HG02610 (cell line): Measurements from ENCODE around the gene TJP3.
"Not testable (repeated sequence)": the region's sequence is repeated elsewhere in the genome, so short reads cannot be mapped to it uniquely, and the experiment has no call there.

ENCODE experiments used
- ATAC-seq: cut with Tn5 transposase; IDR thresholded peaks from one replicate; pipeline ENCODE4 v1.9.1; 2021; ENCODE audit warnings: mild to moderate bottlenecking, moderate library complexity; ENCODE audit not compliant: unreplicated experiment

The TJP3 gene

GRCh38 chr19:3765757-3766156, 57.6 kb downstream of the TJP3 start:
- ATAC-seq: not testable (repeated sequence)

DNA sequence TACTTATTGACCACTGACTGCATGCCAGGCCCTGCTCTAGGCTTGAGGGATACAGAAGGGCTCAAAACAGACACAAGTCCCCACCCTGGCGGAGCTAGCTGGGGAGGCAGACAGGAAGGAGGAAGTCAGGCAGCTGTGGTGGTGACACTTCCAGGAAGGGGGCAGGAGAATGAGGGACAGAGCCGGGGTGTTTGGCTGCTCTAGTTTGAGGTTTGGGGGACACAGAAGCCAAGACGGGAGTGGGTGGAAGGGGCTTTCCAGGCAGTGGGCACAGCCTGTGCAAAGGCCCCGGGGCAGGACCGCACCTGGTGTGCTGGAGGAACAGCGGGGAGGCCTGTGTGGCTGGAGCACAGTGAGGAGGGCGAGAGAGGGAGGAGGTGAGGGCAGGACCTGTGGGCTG, 58.3 kb downstream of the TJP3 start:
- ATAC-seq: no peak

DNA sequence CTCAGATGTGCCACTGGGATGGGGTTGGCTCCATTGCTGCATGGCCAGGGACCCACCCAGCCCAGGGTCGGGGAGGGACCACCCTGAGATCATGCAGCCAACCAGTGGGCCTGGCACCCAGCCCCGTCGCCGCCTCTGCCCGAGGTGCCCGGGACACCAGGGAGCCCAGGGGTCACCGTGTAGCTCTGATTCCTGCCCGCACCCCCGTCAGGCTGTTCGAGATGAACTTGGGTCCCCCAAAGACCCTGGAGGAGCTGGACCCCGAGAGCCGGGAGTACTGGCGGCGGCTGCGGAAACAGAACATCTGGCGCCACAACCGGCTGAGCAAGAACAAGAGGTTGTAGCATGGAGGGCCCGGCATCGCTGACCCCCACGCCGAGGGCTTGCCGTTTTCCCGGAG, 58.9 kb downstream of the TJP3 start:
- ATAC-seq: no peak

DNA sequence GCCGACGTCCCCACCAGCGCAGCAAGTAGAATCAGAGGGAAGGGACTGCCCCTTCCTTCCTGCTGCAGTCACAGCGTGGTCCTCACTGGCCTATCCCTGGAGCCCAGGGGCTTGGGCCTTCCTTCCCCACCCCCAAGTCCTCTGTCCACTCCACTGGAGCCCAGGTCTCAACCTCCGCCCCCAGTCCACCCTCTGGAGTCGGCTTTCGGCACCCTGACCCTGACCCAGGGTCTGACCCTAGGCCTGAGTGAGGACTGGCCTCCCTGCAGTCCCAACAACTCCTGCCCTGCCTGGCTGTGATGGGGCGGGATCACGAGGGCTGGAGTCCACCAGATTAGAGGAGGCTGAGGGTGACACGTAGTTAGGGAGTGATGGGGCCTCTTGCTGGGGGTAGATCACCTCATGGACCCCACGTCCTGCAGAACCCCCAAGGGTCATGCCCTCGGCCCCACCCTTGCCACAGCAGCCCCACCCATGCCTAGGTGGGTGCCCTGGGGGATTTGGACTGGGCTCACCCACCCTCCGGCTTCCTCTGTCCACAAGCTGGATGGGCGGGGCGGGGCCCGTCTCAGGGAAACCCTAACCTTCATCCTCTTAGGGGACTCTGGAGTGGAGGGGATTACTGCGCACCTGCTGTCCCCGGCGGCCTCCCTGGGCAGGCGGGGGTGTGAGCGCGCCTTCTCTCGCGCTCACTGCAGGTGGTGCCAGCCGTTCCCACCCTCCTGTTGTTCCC, 60.0 kb downstream of the TJP3 start:
- no peak for ATAC-seq

- no peak for ATAC-seq
Measured at GRCh38 chr19:3768748-3769099, 60.5 kb downstream of the TJP3 start.

DNA sequence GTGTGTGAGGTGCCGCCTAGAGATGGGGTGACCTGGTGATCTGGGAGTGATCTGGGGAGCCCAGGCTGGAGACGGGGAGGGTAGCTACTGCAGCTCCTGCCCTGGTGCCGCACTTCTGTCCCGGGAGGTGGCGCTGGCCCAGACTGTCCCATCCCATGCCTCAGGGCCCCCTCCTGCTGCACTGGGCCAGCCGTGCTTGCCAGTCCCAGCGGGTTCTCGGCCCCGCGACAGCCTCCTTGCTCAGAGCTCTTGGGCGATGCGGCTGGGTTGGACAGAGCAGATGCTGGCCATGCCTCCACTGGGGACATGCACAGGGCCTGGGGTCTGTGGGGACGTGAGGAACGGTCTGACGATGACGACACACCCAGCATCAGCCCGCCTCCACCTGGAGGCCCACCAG, 61.3 kb downstream of the TJP3 start:
- ATAC-seq: no peak

DNA sequence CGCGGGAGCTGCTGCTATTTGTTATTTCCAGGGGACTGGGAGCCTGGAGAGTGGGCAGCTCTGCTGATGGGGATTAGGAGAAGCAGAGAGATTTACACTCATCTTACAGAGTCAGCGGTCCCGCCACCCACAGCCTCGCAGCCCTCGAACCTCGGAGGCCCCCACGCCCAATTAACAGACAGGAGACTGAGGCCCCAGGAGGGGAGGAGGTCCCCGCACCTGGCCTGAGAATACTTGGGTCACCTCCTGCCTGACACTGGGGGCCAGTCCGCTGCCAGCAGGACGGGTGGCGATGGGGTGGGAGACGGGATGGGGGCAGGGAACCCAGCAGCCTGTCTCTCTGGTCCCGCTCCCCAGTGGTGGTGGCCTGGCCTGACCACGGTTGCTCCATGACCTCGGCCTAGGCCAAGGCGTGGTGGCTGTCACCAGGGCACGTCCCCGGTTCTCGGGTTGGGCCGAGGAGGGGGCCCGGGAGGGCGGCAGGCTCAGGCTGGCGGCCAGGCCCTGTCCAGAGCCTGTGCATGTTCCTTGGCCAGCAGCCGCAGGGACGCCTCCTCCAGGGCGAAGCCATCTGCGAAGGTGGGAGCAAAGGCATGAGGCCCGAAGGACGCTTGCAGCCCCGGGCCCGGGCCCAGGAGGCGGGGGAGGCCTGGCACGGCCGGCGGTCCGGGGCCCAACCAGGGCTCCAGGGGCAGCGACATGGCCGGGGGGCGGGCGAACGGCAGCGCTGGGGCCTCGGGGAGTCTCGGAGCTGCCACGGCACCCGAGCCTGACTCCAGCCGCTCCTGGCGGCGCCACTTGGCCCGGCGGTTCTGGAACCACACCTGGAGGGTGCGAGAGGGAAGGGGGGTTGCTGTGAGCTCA, 62.2 kb downstream of the TJP3 start:
- no peak for ATAC-seq

GRCh38 chr19:3771000-3771905, 63.1 kb downstream of the TJP3 start:
- ATAC-seq: no peak

DNA sequence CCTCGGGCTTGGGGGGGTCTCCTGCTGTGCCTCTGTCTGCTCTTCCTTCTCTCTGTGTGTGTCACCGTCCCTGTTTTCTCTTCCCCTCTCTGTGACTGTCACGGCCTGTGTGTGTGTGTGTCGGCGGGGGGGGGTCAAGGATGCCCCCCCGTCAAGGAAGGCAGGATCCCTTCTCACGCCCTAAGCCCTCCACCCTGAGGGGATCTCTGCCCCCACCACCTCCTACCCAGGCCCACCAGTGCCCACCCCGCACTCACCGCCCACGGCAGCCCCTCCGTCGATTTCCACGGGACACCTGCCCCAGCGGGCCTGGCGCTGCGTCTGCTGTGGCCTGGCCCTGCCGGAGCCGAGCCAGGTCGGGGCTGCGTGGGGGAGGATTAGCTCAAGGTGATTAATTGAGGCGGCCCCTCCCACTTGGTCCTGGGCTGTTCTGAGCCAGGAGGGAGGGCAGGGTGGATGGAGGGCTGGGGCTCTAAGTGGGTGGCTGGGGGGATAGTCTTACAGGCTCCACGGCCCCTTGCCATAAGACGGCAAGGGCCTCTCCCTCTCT, 63.8 kb downstream of the TJP3 start, which contains the start of gene RAX2:
Gene RAX2, minus strand, starts transcription at position 323 of the 550 bp plus-strand sequence. CDS start 486 bp downstream, outside the sequence.
- ATAC-seq: no peak

GRCh38 chr19:3773814-3774515, 65.8 kb downstream of the TJP3 start:
- ATAC-seq: no peak

- ATAC-seq: no peak
Measured at GRCh38 chr19:3774621-3775373, 66.6 kb downstream of the TJP3 start.

DNA sequence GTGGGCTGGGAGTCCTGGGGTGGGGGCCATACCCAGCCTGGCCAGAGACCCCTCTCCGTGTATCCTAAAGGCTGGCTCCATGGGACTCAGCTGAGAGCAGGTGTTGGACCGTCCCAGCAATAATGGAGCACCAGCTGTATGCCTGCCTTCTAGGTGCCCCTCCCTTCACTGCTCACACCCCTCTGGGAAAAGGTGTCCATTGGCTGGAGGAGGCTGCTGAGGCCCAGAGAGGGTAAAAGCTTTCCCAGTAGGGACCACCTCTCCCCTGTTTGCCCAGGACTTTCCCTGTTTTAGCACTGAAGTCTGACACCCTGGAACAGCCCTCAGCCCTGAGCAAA, 67.2 kb downstream of the TJP3 start:
- no peak for ATAC-seq

DNA sequence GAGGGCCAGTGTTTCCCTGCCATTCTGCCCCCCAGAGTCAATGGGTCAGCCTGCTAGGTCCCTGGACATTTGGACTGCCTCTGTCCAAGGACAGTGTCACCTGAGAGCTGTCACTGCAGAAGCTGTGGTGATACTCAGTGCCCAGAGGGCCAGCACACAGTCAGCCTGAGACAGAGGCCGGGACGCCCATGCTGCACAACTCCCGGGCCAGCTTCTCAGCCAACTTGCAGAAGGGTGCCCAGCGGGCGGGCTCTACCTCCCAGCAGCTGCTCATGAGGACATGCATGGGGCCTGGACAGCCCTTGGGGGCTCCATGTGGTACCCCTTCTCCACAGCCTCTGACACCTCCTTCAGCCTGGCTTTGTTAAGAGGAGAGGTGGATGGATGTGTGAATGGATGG, 67.6 kb downstream of the TJP3 start:
- no peak for ATAC-seq

DNA sequence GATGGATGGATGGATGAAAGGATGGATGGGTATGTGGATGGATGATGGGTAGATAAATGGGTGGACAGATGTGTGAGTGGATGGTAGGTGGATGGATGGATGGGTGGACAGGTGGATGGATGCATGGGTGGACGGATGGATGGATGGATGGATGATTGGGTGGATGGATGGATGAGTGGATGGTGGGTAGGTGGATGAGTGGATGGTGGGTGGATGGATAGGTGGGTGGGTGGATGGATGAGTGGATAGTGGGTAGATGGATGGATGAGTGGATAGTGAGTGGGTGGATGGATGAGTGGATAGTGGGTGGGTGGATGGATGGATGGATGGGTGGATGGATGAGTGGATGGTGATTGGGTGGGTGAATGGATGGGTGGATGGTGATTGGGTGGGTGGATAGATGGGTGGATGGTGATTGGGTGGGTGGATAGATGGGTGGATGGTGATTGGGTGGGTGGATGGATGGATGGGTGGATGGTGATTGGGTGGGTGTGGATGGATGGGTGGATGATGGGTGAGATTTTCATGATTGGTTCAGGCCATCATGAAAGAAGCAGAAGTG, 68.4 kb downstream of the TJP3 start:
- no peak for ATAC-seq

GRCh38 chr19:3778104-3778867, 70.1 kb downstream of the TJP3 start:
- no peak for ATAC-seq

DNA sequence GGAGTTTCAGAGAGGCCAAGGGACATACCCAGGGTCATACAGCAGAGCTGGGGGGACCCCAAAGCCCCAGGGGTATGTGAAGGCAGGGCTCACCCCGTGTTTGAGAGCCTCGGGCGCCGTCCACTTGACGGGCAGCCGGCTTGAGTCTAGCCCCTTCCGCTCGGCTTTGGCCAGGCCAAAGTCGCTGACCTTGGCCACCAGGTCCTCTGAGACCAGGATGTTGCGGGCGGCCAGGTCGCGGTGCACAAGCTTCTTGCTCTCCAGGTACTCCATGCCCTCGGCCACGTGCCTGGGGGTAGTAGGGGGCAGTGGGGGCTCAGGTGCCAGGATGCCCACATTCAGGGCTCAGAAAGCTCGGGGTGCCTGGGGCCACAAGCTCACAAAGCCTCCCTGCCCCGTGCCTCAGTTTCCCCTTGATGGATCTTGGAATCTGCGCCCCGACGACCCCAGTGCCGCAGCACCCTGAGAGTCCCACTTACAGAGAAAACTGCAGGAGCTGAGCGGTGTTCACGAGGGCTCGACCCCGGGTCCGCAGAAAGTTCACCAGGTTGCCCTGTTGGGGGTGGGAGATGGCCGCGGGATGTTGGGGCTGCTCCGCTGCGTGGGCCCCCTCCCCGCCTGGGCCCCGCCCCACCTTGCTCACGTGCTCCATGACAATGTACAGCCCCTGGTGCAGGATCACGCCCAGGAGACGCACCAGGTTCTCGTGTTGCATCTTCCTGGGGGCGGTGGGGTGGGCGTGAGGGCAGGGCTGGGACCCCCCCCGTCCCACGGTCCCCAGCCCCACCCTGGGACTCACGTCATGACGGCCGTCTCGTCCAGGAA, 70.9 kb downstream of the TJP3 start:
- ATAC-seq: no peak

DNA sequence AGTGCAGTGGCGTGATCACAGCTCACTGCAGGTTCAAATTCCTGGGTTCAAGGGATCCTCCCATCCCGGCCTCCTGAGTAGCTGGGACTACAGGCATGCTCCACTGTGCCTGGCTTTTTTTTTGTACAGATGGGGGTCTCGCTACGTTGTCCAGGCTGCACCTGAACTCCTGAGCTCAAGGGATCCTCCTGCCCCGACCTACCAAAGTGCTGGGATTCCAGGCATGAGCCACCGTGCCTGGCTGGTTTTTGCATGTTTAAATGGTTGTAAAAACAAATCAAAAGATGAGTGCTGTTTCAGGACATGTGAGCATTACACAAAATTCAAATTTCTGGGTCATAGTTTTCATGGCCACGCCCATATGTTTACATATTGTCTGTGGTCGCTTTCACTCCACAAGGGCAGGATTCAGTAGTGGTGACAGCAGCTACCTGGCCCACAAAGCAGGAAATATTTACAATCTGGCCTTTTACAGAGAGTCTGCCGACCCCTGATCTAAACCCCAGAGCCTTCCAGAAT, 72.7 kb downstream of the TJP3 start:
- no peak for ATAC-seq

DNA sequence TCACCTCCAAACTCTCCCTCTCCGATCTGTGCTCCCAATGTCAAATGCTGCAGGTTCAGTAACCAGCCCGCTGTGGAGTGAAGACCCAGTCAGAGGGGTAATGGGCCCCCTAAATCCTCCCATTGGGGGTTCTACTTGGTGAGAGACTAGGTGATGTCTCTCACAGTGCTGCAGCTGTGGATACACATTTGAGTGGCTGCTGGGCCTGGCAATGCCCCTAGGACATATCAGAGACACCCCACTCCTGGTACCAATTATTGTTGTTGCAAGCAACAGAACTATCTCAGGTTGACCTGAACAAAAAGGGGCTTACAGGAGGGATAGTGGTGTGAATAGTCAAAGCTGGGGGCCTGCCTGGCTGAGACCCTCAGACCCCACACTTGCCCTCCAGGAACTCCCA, 73.4 kb downstream of the TJP3 start:
- ATAC-seq: no peak
